ENCODE measurements around the gene SPTBN4.
"Not testable (repeated sequence)": the region's sequence is repeated elsewhere in the genome, so short reads cannot be mapped to it uniquely, and the experiment has no call there.

SPTBN4 gene

DNA sequence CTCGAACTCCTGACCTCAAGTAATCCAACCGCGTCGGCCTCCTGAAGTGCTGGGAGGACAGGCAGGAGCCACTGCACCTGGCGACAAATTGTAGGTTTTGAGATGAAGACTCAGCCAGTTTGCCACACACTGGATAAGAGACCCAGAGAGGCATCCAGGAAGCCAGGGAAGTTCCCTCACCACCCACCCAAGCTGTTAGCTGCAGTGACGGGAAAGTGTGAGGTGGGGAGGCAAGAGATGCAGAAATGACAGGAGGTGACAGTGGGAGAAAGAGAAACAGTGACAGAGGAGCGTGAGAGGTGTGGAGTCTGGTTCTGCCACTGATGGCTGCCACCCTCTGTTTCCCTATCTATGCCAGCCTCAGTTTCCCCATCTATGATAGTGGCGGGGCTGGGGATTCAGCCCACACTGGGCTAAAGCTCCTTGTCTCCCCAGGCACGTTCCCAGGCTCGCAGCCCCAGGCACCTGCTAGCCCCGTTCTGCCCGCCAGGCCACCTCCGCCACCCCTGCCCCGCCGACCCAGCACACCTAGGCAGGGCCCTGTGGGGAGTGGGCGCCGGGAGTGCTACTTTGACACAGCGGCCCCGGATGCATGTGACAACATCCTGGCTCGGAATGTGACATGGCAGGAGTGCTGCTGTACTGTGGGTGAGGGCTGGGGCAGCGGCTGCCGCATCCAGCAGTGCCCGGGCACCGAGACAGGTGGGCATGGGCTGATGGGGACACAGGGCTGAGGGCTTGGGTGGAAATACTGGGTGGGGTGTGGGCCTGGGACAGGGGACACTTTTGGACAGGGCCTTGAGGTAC, 155.4 kb downstream of the SPTBN4 start:
- no peak for DNase-seq

GRCh38 chr19:40622773-40623075, 155.9 kb downstream of the SPTBN4 start:
- no peak for DNase-seq

DNA sequence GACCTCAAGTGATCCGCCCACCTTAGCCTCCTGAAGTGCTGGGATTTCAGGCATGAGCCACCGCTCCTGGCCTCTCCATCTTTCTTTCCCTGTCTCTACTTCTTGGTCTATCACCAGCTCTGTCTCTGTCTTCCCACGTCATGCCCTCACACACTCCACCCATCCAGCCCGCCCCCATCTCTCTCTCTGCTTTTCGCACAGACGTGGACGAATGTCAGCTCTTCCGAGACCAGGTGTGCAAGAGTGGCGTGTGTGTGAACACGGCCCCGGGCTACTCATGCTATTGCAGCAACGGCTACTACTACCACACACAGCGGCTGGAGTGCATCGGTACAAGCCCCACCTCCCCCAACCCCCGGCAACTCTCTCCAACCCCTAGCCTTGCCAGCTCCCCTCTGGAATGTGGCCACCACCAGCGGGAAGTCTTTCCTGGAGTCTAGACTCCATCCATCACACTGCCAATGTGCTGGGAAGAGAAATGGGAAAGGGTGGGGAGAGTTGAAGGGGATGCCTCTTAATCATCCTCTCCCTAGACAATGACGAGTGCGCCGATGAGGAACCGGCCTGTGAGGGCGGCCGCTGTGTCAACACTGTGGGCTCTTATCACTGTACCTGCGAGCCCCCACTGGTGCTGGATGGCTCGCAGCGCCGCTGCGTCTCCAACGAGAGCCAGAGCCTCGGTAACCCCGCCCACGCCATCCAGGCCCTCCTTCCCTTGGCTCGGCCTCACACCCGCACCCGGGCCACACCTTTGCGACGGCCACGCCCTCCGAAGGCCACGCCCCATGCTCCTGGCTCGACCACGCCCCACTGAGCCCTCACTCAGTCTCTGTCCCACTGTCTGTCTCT, 156.8 kb downstream of the SPTBN4 start:
- no peak for DNase-seq

GRCh38 chr19:40624369-40625153, 157.8 kb downstream of the SPTBN4 start:
- not testable (repeated sequence) for DNase-seq

DNA sequence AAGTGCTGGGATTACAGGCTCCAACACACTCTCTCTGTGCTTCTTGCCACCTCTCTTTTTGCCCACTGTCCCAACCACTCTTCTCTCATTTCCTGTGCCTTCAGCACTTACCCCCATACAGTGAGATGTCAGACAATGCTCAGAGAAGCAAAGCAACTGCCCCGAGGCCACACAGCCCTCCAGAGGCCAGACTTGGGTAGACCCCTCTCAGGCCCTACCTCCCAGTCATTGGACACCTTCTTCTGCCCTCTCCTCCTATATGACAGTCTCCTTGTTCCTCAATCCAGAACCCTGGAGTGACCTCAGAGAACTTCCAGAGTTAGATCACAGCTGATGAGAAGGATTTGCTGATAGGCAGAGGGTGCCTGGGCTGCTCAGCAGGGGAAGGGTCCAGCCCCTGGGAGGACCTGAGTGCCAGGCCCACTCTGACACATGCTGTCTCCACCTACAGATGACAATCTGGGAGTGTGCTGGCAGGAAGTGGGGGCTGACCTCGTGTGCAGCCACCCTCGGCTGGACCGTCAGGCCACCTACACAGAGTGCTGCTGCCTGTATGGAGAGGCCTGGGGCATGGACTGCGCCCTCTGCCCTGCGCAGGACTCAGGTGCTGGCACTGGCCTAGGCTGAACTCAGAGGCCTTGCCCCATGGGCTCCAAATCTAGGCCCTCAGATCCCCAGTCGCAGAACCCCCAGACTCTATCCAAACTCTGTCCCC, 158.8 kb downstream of the SPTBN4 start:
- no peak for DNase-seq

Data from T-helper 9 cell (primary cell).